Thyroid gland (tissue), 4 donors: Measurements from ENCODE around the gene KRT5. TPM values are rescaled to one million over a fixed set of nuclear protein-coding genes. Genes with fewer than 3 reads are reported as not detected.

Experiments
- DNase-seq, 2 donors: peaks; one replicate each; pipeline ENCODE4 v3.0.0-alpha.2; 2019
- H3K27ac ChIP-seq, 3 donors: fragments of 200-600 bp; sonication (generic); 1 replicate in 2 of 3; 2 replicates in 1 of 3; pipeline ENCODE4 v1.5.1; 2016 to 2019; ENCODE audit warnings: mild to moderate bottlenecking in 1 of 3, moderate library complexity in 1 of 3
- H3K27me3 ChIP-seq: fragments of 200-600 bp; sonication (generic); one replicate; pipeline ENCODE4 v1.5.1; 2019
- H3K36me3 ChIP-seq, 2 donors: fragments of 200-600 bp; sonication (generic); one replicate each; pipeline ENCODE4 v1.5.1; 2016 to 2019
- H3K4me1 ChIP-seq, 2 donors: fragments of 200-600 bp; sonication (generic); one replicate each; pipeline ENCODE4 v1.5.1; 2017 to 2019
- H3K4me3 ChIP-seq, 3 donors: fragments of 200-600 bp; sonication (generic); replicated peaks in 1 of 3; 1 replicate in 2 of 3; 2 replicates in 1 of 3; pipeline ENCODE4 v1.5.1; 2016; ENCODE audit warnings: mild to moderate bottlenecking in 1 of 3
- H3K9me3 ChIP-seq: fragments of 200-600 bp; sonication (generic); one replicate; pipeline ENCODE4 v1.5.1; 2017
- POLR2A ChIP-seq, 2 donors: fragments of 450-650 bp; IDR thresholded peaks; one replicate each; pipeline ENCODE4 v1.6.1; 2017; ENCODE audit warnings: antibody characterized with exemption in 2 of 2, mild to moderate bottlenecking in 2 of 2, moderate library complexity in 1 of 2
- WGBS, 2 donors: methylation state at CpG; one replicate each; pipeline ENCODE4 v1.1.5; 2017; 5-methylcytosine and 5-hydroxymethylcytosine counted together
- intact Hi-C: fragments of 100-400 bp; cut with DNase I; formaldehyde crosslinking; loops from one replicate; pipeline ENCODE4 v1.15.1; 2023
- total RNA-seq, 4 donors: library from RNA; depleted of rRNA; stranded (reverse); fragments of >200 nt; gene quantifications; one replicate each; pipeline ENCODE4 v1.2.3, GENCODE V29; 2016
- TF ChIP-seq, protein P1 (sequence below), 6 experiments: fragments of 200-600 bp in 3 of 6; fragments of 450-650 bp in 3 of 6; sonication (generic) in 3 of 6; IDR thresholded peaks; one replicate each; pipeline ENCODE4 v1.5.1; 2016 to 2019; ENCODE audit warnings: antibody characterized with exemption in 6 of 6, mild to moderate bottlenecking in 2 of 6, inconsistent platforms in 1 of 6, moderate library complexity in 1 of 6

KRT5 gene
- total RNA-seq, 4 donors from 2014 or later = 1.4 TPM; not detected in 3

DNA sequence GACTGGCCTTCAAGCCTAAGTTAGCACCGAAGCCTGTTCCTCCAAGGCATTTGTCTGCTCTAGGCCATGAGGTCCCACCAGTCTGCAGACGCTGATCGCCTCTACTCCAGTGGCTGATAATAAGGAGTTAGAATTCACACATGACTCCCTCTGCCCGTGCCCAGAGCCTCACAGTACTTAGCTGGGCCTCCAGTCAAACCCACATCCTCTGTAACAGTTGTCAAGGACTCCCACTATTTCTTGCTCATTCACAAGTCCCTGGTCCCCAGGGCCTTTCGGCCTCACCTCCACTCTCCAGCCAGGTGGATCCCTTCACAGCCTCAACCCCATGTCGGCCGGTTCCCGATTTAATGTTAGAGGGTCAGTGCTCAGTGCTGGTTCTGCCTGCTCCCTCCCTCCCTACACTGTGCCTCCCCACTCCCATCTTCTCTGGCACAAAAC lies 6.3 kb upstream of the KRT5 start:
- no peak overlapping the region for H3K27ac ChIP-seq
- intact Hi-C loops = no loop called here
- H3K4me1 ChIP-seq = peaks cover 0 to 11% of the 10 kb centered on the region in 2 donors
- no peak for DNase-seq
- H3K27me3 ChIP-seq = no peaks in the 10 kb centered on the region
- WGBS, 2 donors = 85 to 87% methylated on average over 8 of the region's 8 CpGs
- TF ChIP-seq, protein P1, sequence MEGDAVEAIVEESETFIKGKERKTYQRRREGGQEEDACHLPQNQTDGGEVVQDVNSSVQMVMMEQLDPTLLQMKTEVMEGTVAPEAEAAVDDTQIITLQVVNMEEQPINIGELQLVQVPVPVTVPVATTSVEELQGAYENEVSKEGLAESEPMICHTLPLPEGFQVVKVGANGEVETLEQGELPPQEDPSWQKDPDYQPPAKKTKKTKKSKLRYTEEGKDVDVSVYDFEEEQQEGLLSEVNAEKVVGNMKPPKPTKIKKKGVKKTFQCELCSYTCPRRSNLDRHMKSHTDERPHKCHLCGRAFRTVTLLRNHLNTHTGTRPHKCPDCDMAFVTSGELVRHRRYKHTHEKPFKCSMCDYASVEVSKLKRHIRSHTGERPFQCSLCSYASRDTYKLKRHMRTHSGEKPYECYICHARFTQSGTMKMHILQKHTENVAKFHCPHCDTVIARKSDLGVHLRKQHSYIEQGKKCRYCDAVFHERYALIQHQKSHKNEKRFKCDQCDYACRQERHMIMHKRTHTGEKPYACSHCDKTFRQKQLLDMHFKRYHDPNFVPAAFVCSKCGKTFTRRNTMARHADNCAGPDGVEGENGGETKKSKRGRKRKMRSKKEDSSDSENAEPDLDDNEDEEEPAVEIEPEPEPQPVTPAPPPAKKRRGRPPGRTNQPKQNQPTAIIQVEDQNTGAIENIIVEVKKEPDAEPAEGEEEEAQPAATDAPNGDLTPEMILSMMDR (IDR thresholded peaks at IDR 0.05) = no peak
- TF ChIP-seq POLR2A (IDR thresholded peaks at IDR 0.05) = no peak
- H3K9me3 ChIP-seq = no peaks in the 10 kb centered on the region
- H3K4me3 ChIP-seq = no peak overlapping the region
- no peaks in the 10 kb centered on the region for H3K36me3 ChIP-seq

DNA sequence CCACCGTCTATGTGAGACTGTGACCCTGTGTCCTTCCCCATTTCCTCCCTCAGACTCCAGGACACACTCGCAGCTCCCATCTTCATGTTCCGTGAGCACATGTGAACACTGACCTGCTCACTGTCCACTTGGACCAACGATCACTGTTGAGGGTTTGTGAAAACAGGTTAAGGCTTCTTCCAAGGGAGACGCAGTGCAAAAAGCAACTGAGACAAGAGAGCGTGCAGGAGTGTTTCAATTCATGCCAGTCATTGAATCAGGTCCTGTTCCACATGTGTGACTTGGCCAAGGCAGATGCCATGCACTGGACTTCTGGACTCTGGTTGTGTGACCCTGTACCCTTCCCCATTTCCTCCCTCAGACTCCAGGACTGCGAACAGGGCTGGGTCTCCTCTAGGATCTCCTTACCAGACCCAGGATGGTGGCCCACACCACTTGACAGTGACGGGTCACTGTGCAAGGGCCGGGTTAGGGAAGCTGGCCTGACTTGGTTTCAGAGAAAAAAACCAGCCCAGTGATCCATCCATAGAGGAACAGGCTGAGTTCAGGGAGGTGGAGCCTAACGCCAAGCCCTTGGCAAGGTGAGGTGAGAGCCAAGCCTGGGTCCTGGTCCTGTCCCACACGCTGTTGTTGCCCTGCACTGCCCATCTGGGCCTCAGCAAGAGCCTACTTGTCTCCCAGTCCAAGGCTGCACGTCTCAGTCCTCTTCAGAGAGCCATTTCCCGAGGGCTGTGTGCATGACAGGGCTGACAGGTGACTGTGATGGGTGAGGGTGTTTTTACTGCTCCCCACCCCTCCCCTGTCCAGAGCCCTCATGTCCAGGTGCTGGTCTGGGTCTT lies 5.7 kb upstream of the KRT5 start:
- H3K27me3 ChIP-seq = no peaks in the 10 kb centered on the region
- H3K27ac ChIP-seq = no peak overlapping the region
- 59 to 72% methylated on average over 11 to 13 of the region's 13 CpGs for WGBS, 2 donors
- intact Hi-C loops = no loop called here
- no peaks in the 10 kb centered on the region for H3K9me3 ChIP-seq
- peaks cover 0 to 12% of the 10 kb centered on the region in 2 donors for H3K4me1 ChIP-seq
- no peaks in the 10 kb centered on the region for H3K36me3 ChIP-seq
- TF ChIP-seq, protein P1 (IDR thresholded peaks at IDR 0.05) = no peak
- no peak for TF ChIP-seq POLR2A (IDR thresholded peaks at IDR 0.05)
- peak in 1 of 2 donors; percentile 68 for DNase-seq
- no peak overlapping the region for H3K4me3 ChIP-seq

DNA sequence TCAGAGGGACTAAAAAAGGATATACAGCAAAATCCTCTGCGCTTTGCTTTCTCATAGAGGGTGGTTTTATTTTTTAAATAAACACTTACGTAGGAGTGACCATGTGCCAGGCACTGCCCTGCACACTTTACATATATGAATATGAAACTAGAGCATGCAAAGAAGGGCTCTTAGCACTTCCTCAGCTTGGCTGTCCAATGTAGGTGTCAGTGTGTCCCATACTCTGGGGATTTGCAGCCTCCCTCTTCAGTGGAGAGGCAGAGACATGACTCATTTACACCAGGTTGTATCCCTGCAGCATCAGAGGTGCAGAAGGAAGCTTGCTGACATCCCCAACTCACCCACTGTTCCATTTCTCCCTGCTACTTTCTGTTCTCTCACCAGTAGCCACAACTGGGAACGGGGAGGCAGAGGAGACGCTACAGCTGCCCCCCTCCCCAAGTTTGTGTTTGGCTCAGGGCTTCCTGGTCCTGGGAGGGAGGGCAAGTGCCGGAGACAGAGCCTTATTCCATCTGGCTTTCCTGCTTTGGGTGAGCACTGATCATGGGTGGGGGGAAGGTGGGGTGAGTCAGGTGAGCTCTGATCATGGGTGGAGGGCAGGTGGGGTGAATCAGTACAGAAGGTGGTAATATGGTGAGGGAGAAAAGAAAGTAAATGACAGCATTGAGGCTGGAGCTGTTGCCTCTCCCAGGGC lies 4.9 kb upstream of the KRT5 start:
- no peaks in the 10 kb centered on the region for H3K9me3 ChIP-seq
- H3K27me3 ChIP-seq = no peaks in the 10 kb centered on the region
- H3K27ac ChIP-seq = no peak overlapping the region
- H3K4me3 ChIP-seq = no peak overlapping the region
- peaks cover 0 to 12% of the 10 kb centered on the region in 2 donors for H3K4me1 ChIP-seq
- no peaks in the 10 kb centered on the region for H3K36me3 ChIP-seq
- TF ChIP-seq POLR2A (IDR thresholded peaks at IDR 0.05) = no peak
- TF ChIP-seq, protein P1 (IDR thresholded peaks at IDR 0.05) = no peak
- WGBS, 2 donors = 88 to 92% methylated on average over 5 of the region's 5 CpGs
- no peak for DNase-seq
- intact Hi-C loops = no loop called here

DNA sequence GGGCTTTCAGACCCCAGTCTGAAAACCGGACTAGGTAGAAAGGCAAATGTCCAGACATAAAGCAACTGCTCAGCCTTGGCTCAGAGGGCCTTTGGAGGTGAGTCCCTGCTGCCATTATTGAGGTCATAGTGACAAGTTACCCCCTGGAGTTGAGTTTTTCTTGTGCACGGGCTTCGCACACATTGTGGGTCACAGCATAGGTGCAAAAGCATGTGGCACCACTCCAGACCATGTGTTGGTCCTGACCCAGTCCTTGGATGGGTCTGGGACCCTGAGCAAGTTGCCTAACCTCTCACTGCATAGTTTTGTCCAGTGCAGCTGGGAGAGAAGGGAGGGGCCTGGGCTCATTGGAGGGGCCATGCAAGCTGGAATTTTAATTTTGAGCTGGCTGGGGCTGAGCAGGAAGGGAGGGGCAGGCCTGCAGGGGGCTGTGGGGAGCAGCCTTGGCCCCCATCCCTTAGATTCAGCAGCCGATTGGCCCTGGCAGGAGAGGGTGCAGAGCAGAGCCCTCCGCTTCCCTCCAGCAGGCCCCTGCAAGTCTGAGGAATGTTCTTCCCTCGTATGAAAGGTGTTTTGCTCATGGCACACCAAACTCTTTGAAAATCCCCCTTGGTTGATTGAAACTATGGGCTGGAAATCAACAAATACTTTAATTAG lies 4.2 kb upstream of the KRT5 start:
- WGBS, 2 donors = 78 to 81% methylated on average over 6 of the region's 6 CpGs
- TF ChIP-seq, protein P1 (IDR thresholded peaks at IDR 0.05) = no peak
- TF ChIP-seq POLR2A (IDR thresholded peaks at IDR 0.05) = no peak
- Histone ChIP-seq H3K4me3 (no peak overlapping the region), H3K27me3 (no peaks in the 10 kb centered on the region), H3K36me3 (no peaks in the 10 kb centered on the region), H3K4me1 (peaks cover 0 to 12% of the 10 kb centered on the region in 2 donors), H3K9me3 (no peaks in the 10 kb centered on the region), H3K27ac (no peak overlapping the region)
- DNase-seq = no peak
- intact Hi-C loops = no loop called here
